HUES6 (cell line): ENCODE measurements around the gene SOWAHB.
"Not testable (repeated sequence)": the region's sequence is repeated elsewhere in the genome, so short reads cannot be mapped to it uniquely, and the experiment has no call there.

Experiments
- H3K27ac ChIP-seq: 2 replicates; pipeline ENCODE4 v1.7.0; 2013; ENCODE audit warnings: low read depth, mild to moderate bottlenecking, low read length, inconsistent platforms
- H3K27me3 ChIP-seq: 2 replicates; pipeline ENCODE4 v1.6.1; 2013; ENCODE audit warnings: low read length; ENCODE audit not compliant: control insufficient read depth, insufficient read depth
- H3K36me3 ChIP-seq: 2 replicates; pipeline ENCODE4 v1.6.1; 2013; ENCODE audit warnings: low read length; ENCODE audit not compliant: control insufficient read depth, insufficient read depth
- H3K4me1 ChIP-seq: 2 replicates; pipeline ENCODE4 v1.6.1; 2013; ENCODE audit warnings: low read length; ENCODE audit not compliant: control insufficient read depth, insufficient read depth
- H3K4me3 ChIP-seq: 2 replicates; pipeline ENCODE4 v1.5.1; 2013; ENCODE audit warnings: low read depth, low read length
- H3K9ac ChIP-seq: one replicate; pipeline ENCODE4 v1.6.1; 2013; ENCODE audit warnings: mild to moderate bottlenecking, low read length
- H3K9me3 ChIP-seq: 2 replicates; pipeline ENCODE4 v1.6.1; 2013; ENCODE audit warnings: low read depth, low read length; ENCODE audit not compliant: control insufficient read depth, insufficient read depth

The SOWAHB gene

DNA sequence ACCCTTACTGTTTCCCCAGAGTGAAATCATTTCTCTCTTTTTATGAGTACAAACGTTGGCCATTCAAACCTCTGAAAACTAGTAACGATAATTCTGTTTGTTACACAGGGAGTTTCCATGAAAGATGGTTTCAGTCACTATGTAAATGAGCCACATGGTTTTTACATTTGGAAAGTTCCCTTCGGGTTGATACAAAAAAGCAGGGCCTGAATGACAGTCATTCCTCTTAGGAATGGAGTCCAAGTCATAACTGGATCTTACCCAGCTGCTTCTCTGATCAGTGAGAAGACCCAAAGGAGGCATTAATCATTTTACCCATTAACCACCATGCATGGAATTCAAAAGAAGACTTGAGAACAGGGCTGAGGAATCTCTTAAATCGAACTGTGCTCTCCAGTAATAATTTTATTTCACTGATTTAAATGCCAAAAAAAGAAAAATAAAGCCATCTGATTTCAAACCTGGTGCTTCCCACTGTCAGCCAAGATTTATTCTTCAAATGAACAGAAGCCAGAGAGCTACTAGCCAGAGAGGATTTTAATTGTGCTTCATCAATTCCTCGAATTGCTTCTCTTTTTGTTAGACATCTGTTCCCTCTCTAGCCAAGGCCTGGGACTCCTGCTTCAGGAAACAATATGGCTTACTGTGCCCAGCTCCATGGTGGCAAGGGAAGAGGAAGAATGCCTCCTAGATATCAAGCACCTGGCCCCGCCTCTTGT, 3.2 kb downstream of the SOWAHB start:
- no peak overlapping the region for H3K9ac ChIP-seq
- H3K36me3 ChIP-seq, result no peaks in the 10 kb centered on the region
- H3K27me3 ChIP-seq, result peaks cover 82% of the 10 kb centered on the region
- H3K27ac ChIP-seq, result no peak overlapping the region
- H3K4me3 ChIP-seq, result no peak overlapping the region
- H3K9me3 ChIP-seq, result no peaks in the 10 kb centered on the region
- 0 out of 2 replicates have a peak, but pooled peaks cover 4% of the 10 kb centered on the region for H3K4me1 ChIP-seq

DNA sequence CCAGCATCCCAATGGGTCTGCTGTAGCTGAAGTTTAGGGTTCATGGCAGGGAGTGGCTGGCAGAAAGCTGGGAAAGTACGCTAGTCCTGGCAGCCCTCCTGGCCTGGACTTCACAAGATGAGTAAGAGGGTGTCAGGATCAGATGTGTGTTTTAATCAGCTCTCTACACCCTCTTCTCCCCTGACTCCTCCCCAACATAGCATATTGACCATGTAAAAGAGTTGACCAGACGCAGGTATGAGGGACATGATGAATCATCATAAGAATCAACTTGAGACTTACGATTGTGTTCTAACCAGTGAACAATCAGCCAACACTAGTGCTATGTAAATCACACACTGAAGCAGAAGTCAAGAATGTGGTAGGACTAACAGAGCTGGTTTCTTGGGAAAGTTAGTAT, 5.3 kb downstream of the SOWAHB start:
- Histone ChIP-seq H3K27me3 (peaks cover 61% of the 10 kb centered on the region), H3K4me1 (no peaks in the 10 kb centered on the region), H3K36me3 (no peaks in the 10 kb centered on the region), H3K9ac (no peak overlapping the region), H3K9me3 (no peaks in the 10 kb centered on the region), H3K27ac (no peak overlapping the region), H3K4me3 (no peak overlapping the region)

- no peaks in the 10 kb centered on the region for H3K36me3 ChIP-seq
- no peaks in the 10 kb centered on the region for H3K4me1 ChIP-seq
- no peak overlapping the region for H3K4me3 ChIP-seq
- H3K9ac ChIP-seq, result no peak overlapping the region
- H3K9me3 ChIP-seq, result no peaks in the 10 kb centered on the region
- H3K27ac ChIP-seq, result no peak overlapping the region
- H3K27me3 ChIP-seq, result peaks cover 55% of the 10 kb centered on the region
Measured at GRCh38 chr4:76892001-76892400, 5.9 kb downstream of the SOWAHB start.

DNA sequence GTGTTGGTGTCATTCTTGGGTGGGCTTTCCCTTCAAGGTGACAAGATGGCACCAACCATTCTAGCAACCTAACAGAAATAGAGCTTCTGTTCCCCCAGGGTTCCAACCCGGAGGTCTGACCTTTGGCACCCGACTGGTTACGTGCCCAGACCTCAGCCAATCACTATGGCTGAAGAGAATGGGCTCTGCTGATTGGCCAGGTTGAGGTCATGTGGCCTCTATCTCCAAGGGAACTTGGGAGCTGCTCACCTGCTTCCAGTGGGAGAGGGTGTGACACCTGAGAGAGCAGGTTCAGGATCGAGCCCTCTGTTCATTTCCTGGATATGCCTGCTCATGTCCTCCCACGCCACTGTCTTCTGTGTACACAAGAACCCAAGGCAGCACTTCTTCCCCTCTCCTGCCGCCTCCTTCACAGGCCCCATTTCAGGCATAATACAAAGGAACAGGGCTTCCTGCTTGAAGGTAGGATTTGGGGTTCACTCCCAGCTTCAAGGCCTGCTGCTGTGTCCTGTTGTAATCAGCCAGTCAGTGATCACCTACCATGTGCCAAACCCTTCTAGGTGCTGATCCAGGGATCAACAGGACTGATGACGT, 11.0 kb downstream of the SOWAHB start:
- Histone ChIP-seq H3K36me3 (no peaks in the 10 kb centered on the region), H3K9me3 (no peaks in the 10 kb centered on the region), H3K4me3 (no peak overlapping the region), H3K9ac (no peak overlapping the region), H3K4me1 (no peaks in the 10 kb centered on the region), H3K27me3 (peaks cover 11% of the 10 kb centered on the region), H3K27ac (no peak overlapping the region)

DNA sequence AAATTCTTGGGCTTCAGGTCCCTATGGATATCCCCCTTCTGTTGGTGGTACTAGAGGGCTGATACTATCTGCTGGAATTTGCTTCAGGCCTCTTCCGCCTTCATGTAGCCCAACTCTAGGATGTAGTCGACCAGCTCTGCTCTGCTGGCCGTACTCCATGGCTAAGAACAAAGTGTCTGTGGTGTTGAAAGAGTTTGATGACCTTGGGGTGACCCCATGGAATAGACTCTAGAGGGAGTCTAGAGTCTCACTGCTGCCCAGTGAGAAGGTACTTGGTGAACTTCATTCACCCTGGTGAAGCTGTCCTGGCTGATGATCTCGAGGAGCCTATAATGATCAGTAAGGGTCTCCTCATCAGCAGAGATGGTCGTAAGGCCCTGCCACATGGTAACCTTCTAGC, 11.7 kb downstream of the SOWAHB start:
- no peak overlapping the region for H3K9ac ChIP-seq
- H3K27ac ChIP-seq, result no peak overlapping the region
- peaks cover 6% of the 10 kb centered on the region; the same call in 1 of the 2 replicates for H3K27me3 ChIP-seq
- H3K9me3 ChIP-seq, result no peaks in the 10 kb centered on the region
- H3K4me1 ChIP-seq, result no peaks in the 10 kb centered on the region
- H3K36me3 ChIP-seq, result no peaks in the 10 kb centered on the region
- H3K4me3 ChIP-seq, result no peak overlapping the region

DNA sequence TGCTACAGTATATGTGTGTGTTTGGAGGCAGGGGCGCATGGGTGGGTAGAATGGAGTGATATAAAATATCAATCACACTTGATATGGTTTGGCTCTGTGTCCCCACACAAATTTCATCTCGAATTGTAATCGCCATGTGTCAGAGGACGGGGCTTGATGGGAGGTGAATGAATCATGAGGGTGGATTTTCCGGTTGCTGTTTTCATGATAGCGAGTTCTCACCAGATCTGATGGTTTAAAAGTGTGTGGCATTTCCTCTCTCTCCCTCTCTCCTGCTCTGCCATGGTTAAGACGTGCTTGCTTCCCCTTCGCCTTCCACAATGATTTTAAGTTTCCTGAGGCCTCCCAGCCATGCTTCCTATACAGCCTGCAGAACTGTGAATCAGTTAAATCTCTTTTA, 14.8 kb downstream of the SOWAHB start:
- Histone ChIP-seq H3K27me3 (no peaks in the 10 kb centered on the region), H3K36me3 (no peaks in the 10 kb centered on the region), H3K4me3 (no peak overlapping the region), H3K4me1 (no peaks in the 10 kb centered on the region), H3K9me3 (no peaks in the 10 kb centered on the region), H3K27ac (no peak overlapping the region), H3K9ac (no peak overlapping the region)

- Histone ChIP-seq H3K9ac (no peak overlapping the region), H3K4me3 (no peak overlapping the region), H3K27me3 (no peaks in the 10 kb centered on the region), H3K36me3 (no peaks in the 10 kb centered on the region), H3K4me1 (no peaks in the 10 kb centered on the region), H3K27ac (no peak overlapping the region), H3K9me3 (no peaks in the 10 kb centered on the region)
Measured at GRCh38 chr4:76882630-76883029, 15.3 kb downstream of the SOWAHB start.

- no peaks in the 10 kb centered on the region for H3K36me3 ChIP-seq
- H3K4me3 ChIP-seq, result no peak overlapping the region
- no peaks in the 10 kb centered on the region for H3K27me3 ChIP-seq
- no peak overlapping the region for H3K27ac ChIP-seq
- no peaks in the 10 kb centered on the region for H3K9me3 ChIP-seq
- no peaks in the 10 kb centered on the region for H3K4me1 ChIP-seq
- no peak overlapping the region for H3K9ac ChIP-seq
Measured at GRCh38 chr4:76881375-76881774, 16.6 kb downstream of the SOWAHB start.

GRCh38 chr4:76879731-76880364, 18.1 kb downstream of the SOWAHB start:
- no peak overlapping the region for H3K9ac ChIP-seq
- no peaks in the 10 kb centered on the region for H3K4me1 ChIP-seq
- H3K36me3 ChIP-seq, result no peaks in the 10 kb centered on the region
- no peaks in the 10 kb centered on the region for H3K9me3 ChIP-seq
- H3K4me3 ChIP-seq, result no peak overlapping the region
- H3K27me3 ChIP-seq, result no peaks in the 10 kb centered on the region
- no peak overlapping the region for H3K27ac ChIP-seq

GRCh38 chr4:76878641-76879165, 19.2 kb downstream of the SOWAHB start:
- not testable (repeated sequence) for H3K27me3 ChIP-seq, H3K4me3 ChIP-seq, H3K36me3 ChIP-seq, H3K9ac ChIP-seq, H3K9me3 ChIP-seq, H3K27ac ChIP-seq, H3K4me1 ChIP-seq

DNA sequence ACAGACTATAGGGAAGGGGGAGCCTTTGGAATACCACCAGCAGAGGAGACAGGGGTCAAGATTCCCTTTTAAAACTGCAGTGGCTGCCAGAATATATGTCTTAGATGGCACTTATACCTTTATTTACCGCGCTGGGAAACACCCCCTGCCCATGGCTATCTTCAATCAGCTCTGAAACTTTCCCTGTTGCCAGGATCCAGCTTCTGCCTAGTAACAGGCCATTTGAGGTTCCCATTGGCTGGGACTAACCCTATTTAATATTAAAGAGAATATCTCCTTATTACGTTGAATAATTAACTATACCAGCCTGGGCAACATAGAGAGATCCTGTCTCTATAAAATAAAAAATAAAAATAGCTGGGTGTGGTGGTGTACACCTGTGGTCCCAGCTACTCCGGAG, 23.8 kb downstream of the SOWAHB start:
- no peaks in the 10 kb centered on the region for H3K4me1 ChIP-seq
- H3K9me3 ChIP-seq, result no peaks in the 10 kb centered on the region
- H3K27me3 ChIP-seq, result no peaks in the 10 kb centered on the region
- H3K9ac ChIP-seq, result no peak overlapping the region
- H3K27ac ChIP-seq, result no peak overlapping the region
- no peak overlapping the region for H3K4me3 ChIP-seq
- no peaks in the 10 kb centered on the region for H3K36me3 ChIP-seq
